ENCODE results near the gene TMEM116.

GRCh38 chr12:111927346-111927745, 85.6 kb downstream of the TMEM116 start:
- TF ChIP-seq CTCF (IDR thresholded peaks at IDR 0.05; ENCODE audit: extremely low read depth in 1 of 2, insufficient read depth in 1 of 2, low read depth in 1 of 2, low read length in 2 of 2) (no peak), POLR2A (IDR thresholded peaks at IDR 0.05; ENCODE audit: low read depth, low read length) (no peak), EZH2 (IDR thresholded peaks at IDR 0.05; ENCODE audit: borderline replicate concordance, low read depth, low read length, severe bottlenecking) (no peak), POLR2AphosphoS5 (IDR thresholded peaks at IDR 0.05; ENCODE audit: insufficient read depth, low read depth, low read length) (no peak), JUN (IDR thresholded peaks at IDR 0.05; ENCODE audit: borderline replicate concordance, insufficient read depth, insufficient read length, low read depth) (no peak), FOS (IDR thresholded peaks at IDR 0.05; ENCODE audit: borderline replicate concordance, insufficient read depth, low read length) (no peak), MAX (IDR thresholded peaks at IDR 0.05; ENCODE audit: insufficient read depth, insufficient read length) (no peak), MYC (IDR thresholded peaks at IDR 0.05; ENCODE audit: low read depth, low read length) (no peak)

Measured in endothelial cell of umbilical vein (primary cell).